ENCODE measurements around the gene LRIF1. TPM values are rescaled to one million over a fixed set of nuclear protein-coding genes. Genes with fewer than 3 reads are reported as not detected.

LRIF1 gene
- total RNA-seq, 1 donor from 2014 or later: 19.9 TPM

- H3K27ac Mint-ChIP-seq (ENCODE audit: unreplicated experiment): no peak overlapping the region
- H3K9me3 Mint-ChIP-seq (ENCODE audit: unreplicated experiment): no peaks in the 10 kb centered on the region
- TF ChIP-seq CTCF (IDR thresholded peaks at IDR 0.05; ENCODE audit: unreplicated experiment): no peak
- DNase-seq (ENCODE audit: low spot score): no peak
- H3K4me3 Mint-ChIP-seq (ENCODE audit: unreplicated experiment): no peak overlapping the region
- H3K4me1 Mint-ChIP-seq (ENCODE audit: unreplicated experiment): no peaks in the 10 kb centered on the region
- no peaks in the 10 kb centered on the region for H3K27me3 Mint-ChIP-seq (ENCODE audit: unreplicated experiment)
- H3K36me3 Mint-ChIP-seq (ENCODE audit: low read depth, unreplicated experiment): no peaks in the 10 kb centered on the region
Measured at GRCh38 chr1:110903853-110904500, 59.7 kb downstream of the LRIF1 start.

GRCh38 chr1:110902820-110903463, 60.8 kb downstream of the LRIF1 start:
- H3K27ac Mint-ChIP-seq (ENCODE audit: unreplicated experiment): no peak overlapping the region
- H3K9me3 Mint-ChIP-seq (ENCODE audit: unreplicated experiment): no peaks in the 10 kb centered on the region
- H3K27me3 Mint-ChIP-seq (ENCODE audit: unreplicated experiment): no peaks in the 10 kb centered on the region
- no peak overlapping the region for H3K4me3 Mint-ChIP-seq (ENCODE audit: unreplicated experiment)
- DNase-seq (ENCODE audit: low spot score): no peak
- H3K36me3 Mint-ChIP-seq (ENCODE audit: low read depth, unreplicated experiment): no peaks in the 10 kb centered on the region
- TF ChIP-seq CTCF (IDR thresholded peaks at IDR 0.05; ENCODE audit: unreplicated experiment): no peak
- no peaks in the 10 kb centered on the region for H3K4me1 Mint-ChIP-seq (ENCODE audit: unreplicated experiment)

- Mint-ChIP-seq H3K4me3 (ENCODE audit: unreplicated experiment) (no peak overlapping the region), H3K36me3 (ENCODE audit: low read depth, unreplicated experiment) (no peaks in the 10 kb centered on the region), H3K9me3 (ENCODE audit: unreplicated experiment) (no peaks in the 10 kb centered on the region), H3K27me3 (ENCODE audit: unreplicated experiment) (no peaks in the 10 kb centered on the region), H3K4me1 (ENCODE audit: unreplicated experiment) (no peaks in the 10 kb centered on the region), H3K27ac (ENCODE audit: unreplicated experiment) (no peak overlapping the region)
- DNase-seq (ENCODE audit: low spot score): no peak
- TF ChIP-seq CTCF (IDR thresholded peaks at IDR 0.05; ENCODE audit: unreplicated experiment): no peak
Measured at GRCh38 chr1:110899458-110899843, 64.3 kb downstream of the LRIF1 start.

GRCh38 chr1:110898734-110899457, 64.8 kb downstream of the LRIF1 start:
- no peak overlapping the region for H3K4me3 Mint-ChIP-seq (ENCODE audit: unreplicated experiment)
- no peak for DNase-seq (ENCODE audit: low spot score)
- TF ChIP-seq CTCF (IDR thresholded peaks at IDR 0.05; ENCODE audit: unreplicated experiment): no peak
- H3K27me3 Mint-ChIP-seq (ENCODE audit: unreplicated experiment): no peaks in the 10 kb centered on the region
- no peak overlapping the region for H3K27ac Mint-ChIP-seq (ENCODE audit: unreplicated experiment)
- no peaks in the 10 kb centered on the region for H3K9me3 Mint-ChIP-seq (ENCODE audit: unreplicated experiment)
- no peaks in the 10 kb centered on the region for H3K36me3 Mint-ChIP-seq (ENCODE audit: low read depth, unreplicated experiment)
- H3K4me1 Mint-ChIP-seq (ENCODE audit: unreplicated experiment): no peaks in the 10 kb centered on the region

- Mint-ChIP-seq H3K27ac (ENCODE audit: unreplicated experiment) (no peak overlapping the region), H3K4me3 (ENCODE audit: unreplicated experiment) (no peak overlapping the region), H3K27me3 (ENCODE audit: unreplicated experiment) (no peaks in the 10 kb centered on the region), H3K36me3 (ENCODE audit: low read depth, unreplicated experiment) (no peaks in the 10 kb centered on the region), H3K4me1 (ENCODE audit: unreplicated experiment) (no peaks in the 10 kb centered on the region), H3K9me3 (ENCODE audit: unreplicated experiment) (no peaks in the 10 kb centered on the region)
- no peak for DNase-seq (ENCODE audit: low spot score)
- TF ChIP-seq CTCF (IDR thresholded peaks at IDR 0.05; ENCODE audit: unreplicated experiment): no peak
Measured at GRCh38 chr1:110897681-110898080, 66.0 kb downstream of the LRIF1 start.

All from endothelial cell (in vitro differentiated cells).